NCI-H187 (cell line): ENCODE results near the gene HLA-DMA.
"Not testable (repeated sequence)": the region's sequence is repeated elsewhere in the genome, so short reads cannot be mapped to it uniquely, and the experiment has no call there.

ENCODE experiments used
- DNase-seq, 2 experiments: peaks; one replicate each; lab custom pipeline; 2025; lab: John Stamatoyannopoulos, UW

Gene HLA-DMA

DNA sequence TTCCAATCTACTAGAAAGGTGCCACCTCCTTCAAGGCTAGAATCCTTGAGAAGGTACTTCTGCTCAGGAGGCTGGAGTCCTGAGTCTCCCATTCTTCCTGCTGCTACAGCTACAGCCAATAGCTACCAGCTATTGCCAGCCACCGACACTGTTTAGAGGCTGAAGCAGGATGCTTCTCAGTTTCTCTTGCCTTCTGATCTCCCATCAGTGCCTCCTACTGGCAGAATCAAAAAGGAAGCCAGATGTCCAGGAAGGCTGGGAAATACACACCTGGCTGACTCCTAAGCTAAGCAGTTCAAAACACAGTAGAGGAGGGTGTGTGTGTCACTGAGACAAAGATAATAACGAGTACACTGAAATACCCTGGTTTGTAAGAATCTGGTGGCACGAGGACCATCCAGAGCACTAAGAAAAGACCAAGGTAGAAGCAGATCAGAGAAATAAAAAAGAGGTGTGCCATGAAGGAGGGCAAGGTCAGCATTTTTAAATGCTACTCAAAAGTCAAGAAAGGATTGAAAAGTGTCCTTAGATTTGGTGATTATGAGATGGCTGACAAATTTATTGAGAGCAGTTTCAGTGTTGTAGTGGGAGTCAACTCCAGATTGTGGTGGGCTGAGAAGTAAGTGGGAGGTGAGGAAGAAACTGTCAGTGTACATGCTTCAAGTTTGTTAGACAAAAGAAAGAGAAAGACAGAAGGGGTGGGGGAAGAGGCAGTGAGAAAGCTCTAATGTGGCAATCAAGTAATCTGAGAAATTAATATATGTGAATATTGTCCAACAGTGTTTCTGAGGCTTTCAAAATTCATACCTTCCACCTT, 2.3 kb upstream of the HLA-DMA start:
- no peak for DNase-seq

DNA sequence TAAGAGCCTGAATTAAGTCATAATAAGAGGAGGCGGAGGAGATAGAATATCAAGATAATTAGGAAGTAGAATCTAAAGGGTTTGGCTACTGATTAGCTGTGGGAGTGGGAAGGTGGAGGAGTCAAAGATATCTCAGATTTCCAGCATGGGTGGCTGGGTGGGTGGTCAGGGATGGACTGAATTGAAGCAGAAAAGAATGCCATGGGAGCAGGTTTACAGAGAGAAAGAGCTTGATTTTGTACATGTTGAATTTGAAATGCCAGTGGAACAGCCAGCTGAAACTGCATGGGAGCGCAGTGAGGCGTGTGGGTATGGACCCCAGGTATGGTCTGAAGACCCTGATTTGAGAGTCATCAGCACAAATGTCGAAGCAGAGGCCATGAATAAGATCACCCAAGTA, 1.4 kb upstream of the HLA-DMA start:
- DNase-seq: no peak

DNA sequence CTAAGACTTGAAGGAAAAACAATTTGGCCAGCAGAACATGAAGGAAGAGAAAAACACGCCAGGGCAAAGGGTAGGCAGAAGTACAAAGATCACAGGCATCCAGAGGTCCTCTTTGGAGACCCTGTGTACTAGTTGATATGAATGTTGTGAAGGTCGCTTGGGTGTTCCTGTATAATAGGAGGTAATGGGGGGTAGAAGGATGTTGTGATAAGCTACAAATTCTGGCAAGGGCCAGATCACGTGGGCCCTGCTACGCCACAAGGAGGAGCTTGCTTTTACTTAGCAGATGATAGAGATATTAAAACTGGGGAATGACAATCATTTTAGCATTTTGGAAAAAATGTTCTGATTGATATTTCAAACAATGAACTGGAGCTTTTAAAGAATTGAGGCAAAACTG, 878 bp upstream of the HLA-DMA start:
- no peak for DNase-seq

DNA sequence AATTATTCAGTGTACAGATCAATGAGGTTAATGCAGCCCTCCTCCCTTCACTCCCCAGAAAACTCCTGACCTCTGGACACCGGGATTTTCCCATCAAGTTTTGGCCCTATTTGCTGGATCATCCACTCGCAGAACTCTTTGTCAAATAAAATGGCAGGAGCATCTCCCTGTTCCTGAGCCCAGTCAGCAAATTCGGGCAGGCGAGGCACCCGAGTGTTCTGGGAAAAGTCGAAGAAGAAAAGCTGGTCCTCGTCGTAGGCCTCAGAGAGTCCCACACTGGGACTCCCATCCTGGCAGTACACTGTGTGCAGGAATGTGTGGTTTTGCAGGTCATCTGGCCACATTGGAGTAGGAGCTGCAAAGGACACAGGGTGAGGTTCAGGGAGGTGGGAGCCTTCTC, 2.4 kb downstream of the HLA-DMA start:
- no peak for DNase-seq

DNA sequence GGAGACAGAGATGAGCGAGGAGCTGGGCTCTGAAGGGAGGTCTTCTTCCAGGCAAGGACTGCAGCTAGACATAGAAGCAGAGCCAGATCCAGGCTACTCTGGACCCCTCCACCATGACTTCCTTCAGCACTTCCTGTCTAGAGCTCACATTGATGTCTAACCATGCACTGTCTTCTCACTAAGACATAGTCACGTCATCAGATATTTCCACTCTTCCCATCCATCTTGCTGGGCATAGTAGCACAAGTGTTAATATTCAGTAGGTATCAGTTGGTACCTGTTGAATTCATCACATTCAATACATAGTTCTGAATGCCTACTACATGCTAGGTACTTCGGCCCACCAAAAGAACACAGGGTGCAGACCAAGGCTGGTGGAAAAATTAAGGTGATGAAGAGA, 2.9 kb downstream of the HLA-DMA start:
- no peak for DNase-seq

DNA sequence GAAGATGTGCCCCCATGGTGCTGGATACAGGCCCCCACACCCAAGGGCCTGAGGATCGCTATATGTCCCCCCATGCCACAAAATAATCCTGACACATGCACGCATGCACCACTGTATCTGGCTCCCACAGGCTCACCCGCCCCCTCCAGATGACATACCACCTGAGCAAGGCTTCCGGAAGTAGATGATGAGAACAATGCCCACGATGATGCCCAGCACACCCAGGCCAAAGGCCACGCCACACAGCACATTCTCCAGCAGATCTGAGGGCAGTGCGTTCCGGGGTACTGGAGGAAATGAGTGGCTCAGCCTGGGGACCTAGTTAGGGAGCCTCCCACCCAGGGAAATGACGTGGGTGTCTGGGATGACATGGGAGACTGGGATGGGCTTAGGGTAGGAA, 3.8 kb downstream of the HLA-DMA start:
- DNase-seq: no peak

DNA sequence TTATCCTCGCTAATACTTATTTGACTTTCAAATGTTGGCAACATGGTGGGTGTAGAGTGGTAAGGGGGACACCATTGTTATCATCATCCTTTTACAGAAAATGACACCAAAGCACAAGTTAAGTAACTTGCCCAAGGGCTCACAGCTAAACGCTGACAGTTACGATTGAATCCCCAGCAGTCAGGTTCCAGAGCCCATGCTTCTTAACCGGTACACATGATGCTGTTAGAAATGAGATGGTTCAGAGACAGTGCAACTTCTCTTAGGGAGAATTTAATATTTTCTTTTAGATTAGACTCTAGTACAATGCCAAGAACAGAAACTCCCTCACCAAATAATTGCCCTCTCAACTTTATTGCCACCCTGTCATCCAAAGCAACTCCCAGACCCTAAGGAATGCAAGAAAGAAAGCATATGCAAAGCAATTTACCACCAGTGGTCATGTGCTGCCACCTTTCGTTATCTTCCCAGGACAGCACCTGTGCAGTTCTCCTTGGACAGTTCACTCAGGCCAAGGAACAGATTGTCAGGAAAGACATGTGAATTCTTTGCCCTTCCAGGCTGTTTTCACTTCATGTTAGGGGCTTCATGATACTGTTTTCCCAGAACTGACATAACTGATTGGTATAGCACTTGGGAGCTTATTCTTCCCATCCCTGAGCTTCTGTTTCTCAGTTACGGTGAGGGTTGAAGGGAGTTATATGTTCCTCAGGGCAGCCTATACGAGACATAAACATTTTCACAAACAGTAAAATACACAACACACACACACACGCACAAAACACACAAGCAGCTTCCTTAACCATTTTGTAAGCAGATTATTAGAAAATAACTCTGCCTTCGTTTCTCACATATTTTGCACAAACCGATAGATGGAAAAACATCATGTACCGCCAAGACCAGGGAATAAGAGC, 5.1 kb downstream of the HLA-DMA start:
- DNase-seq: peak in 1 of 2 experiments; percentile 4

DNA sequence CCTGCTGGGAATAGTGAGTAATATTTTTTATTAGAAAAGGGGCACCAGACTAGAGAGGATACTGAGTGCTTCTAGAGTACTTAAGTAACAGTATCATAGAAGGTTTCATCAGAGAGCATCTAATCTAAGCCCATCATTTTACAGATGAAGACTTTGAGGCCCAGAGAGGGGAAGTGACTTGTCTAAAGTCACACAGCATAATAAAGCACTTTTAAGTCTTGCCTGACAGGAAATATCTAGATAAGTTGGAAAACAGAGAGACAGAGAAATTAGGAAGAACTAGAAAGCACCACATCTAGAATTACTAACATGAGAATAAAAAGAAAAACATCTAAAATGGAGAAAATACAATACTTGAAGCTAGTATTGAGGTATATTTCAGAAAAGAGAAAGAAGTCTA, 6.0 kb downstream of the HLA-DMA start:
- DNase-seq: no peak

DNA sequence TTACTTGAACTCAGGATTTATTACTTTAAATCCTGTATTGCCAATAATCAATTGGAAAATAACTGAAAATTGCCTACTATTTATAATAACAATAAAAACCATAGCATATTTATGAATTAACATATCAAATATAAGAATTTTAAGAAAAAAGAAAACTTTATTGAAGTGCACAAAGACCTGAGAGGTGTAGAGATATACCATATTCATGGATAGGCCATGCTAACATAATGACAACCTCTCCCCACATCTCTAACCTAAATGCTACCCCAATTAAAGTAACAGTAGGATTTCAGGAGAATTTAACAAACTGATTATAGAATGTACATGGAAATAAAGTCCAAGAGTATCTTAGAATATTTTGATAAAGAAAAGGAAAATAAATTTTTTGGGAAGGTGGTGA, 6.9 kb downstream of the HLA-DMA start:
- DNase-seq: no peak

DNA sequence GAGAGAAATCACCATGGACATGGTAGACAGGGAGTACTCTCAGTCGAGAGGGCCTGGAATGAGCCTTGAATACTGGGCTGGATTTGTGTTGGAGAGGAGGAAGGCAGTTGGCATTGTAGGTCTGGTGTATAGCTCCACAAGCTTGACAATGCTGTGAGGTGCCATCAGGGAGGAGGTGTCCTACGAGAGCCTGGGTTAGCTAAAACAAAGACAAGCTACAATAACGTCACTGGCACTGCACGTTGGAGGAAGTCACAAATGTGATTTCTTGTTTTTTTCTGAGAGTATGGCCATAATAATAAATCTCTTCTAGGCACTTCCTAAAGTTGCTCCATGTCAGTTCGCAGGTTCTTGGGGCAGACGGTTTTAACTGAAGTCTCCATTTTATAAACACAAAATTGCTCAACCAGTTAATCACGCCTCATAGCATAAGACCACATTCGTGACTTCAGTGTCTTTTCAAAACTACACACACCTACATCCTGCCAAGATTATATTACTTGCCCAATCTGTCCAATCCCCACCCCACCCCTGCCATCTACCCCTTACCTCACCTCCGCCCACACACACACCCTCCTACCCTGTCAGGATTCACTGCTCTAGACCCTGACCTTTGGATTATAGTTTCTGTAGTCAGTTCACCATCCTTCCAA, 7.7 kb downstream of the HLA-DMA start:
- DNase-seq: no peak

DNA sequence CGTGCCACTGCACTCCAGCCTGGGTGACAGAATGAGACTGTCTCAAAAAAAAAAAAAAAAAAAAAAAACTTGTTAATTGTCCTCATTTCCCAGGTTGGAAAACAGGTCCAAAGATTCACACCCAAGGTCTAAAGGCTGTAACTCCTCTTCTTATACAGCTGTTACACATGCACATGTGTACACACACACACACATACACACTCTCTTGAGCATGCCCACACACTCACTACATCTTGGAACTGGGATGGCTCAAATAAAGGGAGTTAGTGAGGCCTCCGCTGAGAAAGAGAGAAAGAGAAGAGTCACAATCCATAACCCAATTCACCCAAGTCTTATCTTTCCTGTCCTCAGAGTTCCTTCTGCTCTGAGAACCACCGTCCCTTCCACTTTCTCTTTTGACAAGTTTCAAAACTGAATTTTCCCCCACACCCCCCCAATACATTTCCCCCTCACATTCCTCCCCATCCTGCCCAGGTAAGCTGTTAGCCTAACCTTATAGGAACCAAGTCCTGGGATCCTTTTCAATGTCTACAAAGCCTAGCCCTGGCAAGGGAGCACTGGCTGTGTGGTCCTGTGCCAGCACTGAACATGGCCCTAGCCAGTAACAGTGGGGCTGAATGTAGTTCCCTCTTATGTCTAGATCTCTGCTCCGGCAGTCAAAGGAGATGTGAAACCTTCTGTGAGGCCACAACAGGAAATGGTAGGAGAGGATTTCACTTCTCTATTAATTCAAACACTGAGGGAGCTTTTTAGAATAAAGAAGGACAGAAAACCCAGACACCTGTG, 8.8 kb downstream of the HLA-DMA start:
- DNase-seq: no peak

DNA sequence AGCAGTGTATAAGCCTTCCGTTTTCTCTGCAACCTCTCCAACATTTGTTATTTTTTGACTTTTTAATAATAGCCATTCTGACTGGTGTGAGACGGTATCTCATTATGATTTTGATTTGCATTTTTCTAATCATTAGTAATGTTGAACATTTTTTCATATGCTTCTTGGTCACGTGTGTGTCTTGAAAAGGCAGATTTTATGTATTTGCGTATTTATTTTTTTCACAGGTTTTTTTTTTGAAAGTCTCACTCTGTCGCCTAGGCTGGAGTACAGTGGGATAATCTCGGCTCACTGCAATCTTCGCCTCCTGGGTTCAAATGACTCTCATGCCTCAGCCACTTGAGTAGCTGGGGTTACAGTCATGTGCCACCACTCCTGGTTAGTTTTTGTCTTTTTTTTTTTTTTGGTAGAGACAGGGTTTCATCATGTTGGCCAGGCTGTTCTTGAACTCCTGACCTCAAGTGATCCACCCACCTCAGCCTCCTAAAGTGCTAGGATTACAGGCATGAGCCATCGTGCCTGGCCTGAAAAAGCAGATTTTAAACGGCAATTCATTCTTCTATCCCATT, 10.3 kb downstream of the HLA-DMA start:
- DNase-seq: not testable (repeated sequence)

DNA sequence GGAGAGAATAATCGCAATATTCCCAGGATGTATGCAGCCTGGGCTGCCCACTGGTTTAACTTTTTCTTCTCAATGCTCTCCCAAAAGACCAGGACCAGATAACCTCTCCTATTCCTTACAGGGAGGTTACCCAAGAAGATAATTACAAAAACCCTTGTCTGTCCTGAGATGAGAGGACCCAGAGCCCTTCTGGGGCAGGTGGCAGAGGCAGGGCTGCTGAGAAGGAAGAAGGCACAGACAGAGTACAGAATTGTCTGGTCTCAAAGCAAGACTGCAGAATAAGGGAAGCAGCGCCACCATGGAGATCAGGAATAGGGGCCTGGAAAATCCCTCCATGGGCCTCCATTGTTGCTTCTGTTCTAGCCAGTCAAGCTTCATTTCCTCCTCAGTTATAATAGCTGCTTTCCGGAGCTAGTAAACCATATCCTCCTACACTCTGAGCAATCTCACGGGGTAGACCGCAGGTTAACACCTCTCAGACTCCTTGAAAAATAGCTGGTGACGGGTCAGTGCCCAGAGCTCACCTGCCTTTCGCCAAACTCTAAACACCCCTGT, 11.6 kb downstream of the HLA-DMA start:
- DNase-seq: peak in 1 of 2 experiments; percentile 14

DNA sequence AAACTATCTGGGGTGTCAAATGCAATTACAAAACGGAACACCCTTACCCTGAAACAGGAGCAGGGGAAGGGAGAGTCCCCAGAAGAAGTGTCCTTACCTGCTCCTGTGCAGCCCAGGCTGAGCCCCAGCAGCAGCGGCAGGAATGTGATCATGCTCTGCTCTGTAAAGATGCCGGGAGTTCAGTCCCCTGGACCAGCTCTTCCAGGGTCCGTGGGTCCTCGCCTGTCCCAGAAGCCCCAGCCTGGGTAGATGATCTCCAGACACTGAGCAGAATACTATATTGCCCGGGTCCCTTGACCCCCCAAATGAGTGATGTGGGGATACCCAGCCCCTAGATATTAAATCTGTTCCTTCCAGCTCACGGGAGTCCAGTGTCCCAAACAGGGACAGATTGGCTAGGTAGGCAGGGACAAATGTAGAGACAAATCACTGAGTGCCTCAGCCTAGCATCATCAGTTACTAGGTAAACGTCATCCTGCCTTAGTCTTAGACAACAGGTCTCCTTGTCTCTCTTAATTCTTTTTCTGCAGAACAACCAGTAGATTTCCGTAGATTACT, 12.2 kb downstream of the HLA-DMA start, which contains the start of gene HLA-DMB:
Gene HLA-DMB (minus strand): TSS at position 373 of the 558 bp plus-strand sequence. CDS start 221 bp downstream, at position 152.
- DNase-seq: no peak

DNA sequence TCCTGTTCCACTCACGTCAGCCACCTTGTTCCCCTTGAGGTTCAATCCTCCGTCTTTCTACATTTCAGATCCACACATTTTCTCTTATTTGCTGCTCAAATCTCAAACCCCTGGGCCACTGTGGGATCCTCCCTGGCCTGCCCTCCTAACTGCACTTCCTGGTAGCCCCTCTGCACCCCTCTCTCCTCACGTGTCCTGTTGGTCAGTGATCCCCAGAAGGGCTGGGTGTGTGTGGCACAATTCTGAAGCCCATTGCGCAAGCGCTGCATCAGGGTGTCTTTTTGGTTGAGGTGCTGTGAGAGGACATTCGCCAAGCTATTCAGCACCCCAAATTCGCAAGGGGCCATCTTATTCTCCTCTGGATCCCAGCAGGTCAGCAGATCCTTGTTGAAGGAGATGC, 14.4 kb downstream of the HLA-DMA start:
- DNase-seq: no peak

DNA sequence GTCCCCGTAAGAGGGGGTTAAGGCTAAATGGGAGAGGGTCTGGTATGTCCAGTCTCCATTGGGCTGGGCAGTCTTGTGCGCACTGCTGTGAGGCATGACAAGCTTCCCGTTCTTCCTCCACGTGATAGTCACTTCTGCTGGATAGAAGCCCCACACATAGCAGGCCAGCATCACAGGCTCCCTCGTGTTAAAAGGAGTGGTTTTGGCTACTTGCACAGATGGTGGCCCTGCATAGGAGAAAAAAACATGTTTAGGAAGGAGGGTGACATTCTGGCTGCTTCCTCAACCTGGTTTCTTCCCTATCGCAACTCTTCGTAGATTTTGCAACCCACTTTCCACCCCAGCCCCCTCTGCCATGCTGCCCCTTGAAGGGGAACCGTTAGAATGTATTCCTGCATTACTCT, 15.7 kb downstream of the HLA-DMA start:
- DNase-seq: no peak

DNA sequence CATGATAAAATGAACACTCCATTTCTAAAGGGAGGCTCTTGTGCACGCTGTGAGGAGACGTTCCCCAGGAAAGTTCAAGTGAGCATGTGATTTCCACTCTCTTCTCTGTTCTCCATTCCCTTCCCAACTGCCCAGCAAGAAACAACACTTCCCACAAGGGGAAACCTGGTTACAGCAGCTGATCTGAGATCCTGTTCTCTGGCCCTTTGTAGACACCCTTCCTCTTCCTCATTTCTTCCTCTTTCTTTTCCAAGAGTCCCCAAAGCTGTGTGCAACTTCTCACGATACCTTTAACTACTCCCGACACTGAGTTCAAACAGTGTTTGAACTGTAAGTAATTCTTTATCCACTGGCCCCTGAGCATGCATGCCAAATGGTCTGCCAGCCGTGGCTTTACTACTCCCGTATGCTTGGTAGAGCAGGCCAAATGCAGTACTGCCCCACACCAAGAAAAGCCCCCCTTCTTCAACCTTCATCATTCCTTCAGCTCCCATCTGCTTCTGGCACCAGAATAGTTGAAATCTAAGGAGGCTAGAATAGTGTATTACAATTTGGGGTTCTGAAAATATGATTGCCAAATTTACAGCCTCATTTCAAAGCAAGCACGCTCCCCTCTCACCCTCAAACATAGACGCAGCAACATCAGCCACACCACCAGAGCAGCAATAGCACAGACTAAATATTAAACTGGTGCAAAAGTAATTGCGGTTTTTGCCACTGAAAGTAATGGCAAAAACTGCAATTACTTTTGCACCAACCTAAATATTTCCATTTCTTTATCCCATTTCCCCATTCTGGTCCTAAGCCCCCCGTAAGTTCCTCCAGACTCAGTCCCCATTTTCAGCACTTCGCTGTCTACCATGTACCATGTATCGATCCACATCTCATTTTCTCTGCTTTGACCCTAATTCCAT, 16.4 kb downstream of the HLA-DMA start:
- DNase-seq: no peak

DNA sequence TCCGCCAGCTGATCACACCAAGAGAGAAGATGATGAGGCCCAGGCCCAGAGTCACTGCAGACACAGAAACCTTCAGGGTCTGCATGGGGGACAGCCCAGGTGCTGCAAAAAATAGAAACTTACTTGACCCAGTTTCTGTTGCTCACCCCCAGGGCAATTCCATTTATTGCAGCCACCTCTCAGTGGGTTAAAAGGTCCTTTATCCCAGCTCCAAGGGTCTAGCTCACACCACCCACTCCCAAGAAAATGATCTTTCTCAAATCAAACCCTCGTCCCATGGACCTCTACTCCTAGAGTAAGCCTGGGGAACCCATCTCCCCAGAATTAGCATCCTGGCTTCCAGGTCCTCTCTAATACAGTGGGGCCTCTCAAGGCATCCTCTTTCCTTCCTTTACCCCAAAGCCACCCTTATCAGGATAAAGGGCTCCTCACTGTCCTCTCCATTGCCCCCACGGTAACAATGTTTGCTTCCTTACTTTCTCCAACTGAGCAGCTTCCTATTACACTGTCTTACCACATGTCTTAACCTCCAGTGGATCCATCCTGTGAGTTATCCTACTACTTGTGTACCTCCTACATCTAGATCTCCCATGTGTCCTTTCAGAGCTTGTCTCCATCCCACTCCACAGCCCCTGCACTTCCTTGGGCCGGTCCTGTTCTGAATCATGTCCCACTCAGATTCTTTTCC, 17.2 kb downstream of the HLA-DMA start:
- no peak for DNase-seq

DNA sequence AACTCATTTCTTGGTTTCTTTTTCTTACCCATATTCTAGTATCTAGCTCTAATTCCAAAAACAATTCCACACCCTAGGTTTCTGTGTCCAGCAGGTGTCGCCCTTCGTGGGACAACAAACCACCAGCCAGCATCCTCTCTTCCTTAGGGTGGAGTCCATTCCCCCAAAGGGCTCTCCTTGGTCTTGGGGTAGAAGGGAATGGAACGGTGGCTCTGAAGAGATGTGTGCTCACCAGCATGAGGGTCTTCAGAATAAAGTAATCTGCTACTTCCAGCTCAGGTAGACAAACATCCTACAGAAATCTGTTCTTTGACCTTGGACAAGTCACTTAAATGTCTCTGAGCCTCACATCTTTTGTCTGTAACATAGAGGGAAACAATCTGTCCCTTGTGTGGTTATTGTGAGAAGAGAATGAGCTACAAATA, 19.2 kb downstream of the HLA-DMA start:
- peak; percentile 4 to 20 for DNase-seq
